GM21526 (cell line): ENCODE data around the gene PTPN3.
"Not testable (repeated sequence)": the region's sequence is repeated elsewhere in the genome, so short reads cannot be mapped to it uniquely, and the experiment has no call there.

Experiments
- ATAC-seq: cut with Tn5 transposase; IDR thresholded peaks from one replicate; pipeline ENCODE4 v1.9.1; 2021; ENCODE audit warnings: moderate library complexity; ENCODE audit not compliant: unreplicated experiment, low FRiP score

The PTPN3 gene, protein sequence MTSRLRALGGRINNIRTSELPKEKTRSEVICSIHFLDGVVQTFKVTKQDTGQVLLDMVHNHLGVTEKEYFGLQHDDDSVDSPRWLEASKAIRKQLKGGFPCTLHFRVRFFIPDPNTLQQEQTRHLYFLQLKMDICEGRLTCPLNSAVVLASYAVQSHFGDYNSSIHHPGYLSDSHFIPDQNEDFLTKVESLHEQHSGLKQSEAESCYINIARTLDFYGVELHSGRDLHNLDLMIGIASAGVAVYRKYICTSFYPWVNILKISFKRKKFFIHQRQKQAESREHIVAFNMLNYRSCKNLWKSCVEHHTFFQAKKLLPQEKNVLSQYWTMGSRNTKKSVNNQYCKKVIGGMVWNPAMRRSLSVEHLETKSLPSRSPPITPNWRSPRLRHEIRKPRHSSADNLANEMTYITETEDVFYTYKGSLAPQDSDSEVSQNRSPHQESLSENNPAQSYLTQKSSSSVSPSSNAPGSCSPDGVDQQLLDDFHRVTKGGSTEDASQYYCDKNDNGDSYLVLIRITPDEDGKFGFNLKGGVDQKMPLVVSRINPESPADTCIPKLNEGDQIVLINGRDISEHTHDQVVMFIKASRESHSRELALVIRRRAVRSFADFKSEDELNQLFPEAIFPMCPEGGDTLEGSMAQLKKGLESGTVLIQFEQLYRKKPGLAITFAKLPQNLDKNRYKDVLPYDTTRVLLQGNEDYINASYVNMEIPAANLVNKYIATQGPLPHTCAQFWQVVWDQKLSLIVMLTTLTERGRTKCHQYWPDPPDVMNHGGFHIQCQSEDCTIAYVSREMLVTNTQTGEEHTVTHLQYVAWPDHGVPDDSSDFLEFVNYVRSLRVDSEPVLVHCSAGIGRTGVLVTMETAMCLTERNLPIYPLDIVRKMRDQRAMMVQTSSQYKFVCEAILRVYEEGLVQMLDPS

DNA sequence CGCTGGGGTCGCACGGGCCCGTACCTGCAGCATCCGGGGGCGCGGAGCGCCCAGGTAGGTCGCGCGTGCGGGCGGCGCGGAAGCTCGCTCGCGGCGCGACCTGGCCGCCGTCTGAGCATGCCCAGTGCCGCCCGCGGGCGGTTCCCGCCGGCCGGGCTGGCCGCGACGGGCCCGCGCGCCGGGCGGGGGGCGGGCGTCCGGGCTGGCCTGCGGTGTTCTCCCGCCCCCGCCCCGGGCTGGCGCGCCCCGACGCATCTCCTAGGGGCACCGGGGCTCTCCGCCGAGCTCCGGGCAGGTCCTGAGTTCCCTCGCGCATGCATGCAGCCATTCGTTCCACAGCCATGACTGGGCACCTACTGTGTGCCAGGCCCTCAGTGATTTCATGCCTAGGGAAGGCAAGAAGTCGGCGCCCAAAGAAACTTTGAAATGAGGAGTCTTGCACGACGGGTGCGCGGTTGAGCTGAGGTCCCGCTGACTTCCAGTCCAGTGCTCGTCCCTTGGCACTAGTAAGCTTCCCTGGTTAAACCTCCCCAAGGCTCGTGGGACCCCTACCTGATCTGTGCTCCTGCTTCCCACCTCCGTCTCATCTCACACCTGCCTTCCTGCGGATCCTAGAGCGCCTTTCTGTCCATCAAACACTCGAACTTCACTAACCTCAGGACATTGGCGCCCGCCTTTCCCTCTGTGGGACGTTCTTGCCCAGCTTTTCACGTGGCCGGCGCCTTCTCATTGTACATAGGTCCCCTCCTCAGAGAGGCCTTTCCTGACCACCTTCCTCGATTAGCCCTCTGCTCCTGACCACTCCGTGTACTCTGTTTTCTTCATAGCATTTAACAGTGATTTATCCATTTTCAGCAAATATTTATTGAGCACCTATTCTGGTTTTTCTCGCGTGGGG is at the start of gene PTPN3:
PTPN3 (minus strand) TSS at position 113 of the 898 bp plus-strand sequence. CDS start 34,873 bp downstream, outside the sequence.
- no peak for ATAC-seq

GRCh38 chr9:109544954-109545353 is 46.8 kb upstream of the PTPN3 start:
- not testable (repeated sequence) for ATAC-seq

- ATAC-seq = no peak
These were observed 44.8 kb upstream of the PTPN3 start for GRCh38 chr9:109542922-109543321.

DNA sequence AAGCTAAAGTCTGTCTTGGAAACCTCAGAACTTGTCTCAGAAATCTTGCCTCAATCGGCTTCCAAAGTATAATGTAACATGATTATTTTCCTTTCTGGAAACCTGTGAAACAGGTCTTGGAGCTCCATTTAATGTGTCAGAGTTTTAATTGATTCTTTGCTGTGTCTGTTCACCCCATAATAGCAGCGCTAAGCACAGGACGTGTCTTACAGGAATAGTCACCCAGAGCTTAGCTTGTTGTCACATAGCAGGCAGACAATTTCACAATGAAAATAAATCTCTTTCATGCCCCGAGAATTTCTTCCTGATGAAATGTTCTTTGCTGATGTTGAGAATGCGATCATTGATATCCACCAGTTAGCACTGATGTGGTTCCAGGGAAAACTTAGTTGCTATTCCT is 40.2 kb upstream of the PTPN3 start:
- no peak for ATAC-seq

DNA sequence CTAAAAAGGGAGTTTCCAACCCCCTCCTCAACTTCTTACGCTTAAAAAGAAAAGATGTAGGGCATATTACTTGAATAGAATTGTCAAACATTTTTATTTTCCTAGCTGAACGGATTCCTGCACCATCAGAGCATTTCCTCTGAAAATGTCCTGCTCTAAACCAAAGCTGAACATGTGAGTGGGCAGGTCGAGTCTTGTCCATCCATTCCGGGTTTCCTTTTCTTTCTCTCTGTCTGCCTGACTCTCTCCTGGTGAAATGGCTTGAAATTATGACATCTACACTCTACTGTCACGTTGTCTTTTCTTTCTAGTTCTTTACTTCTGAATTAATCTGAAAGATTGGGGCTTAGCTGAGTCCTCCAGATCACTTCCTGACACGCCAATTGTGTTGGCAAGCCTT is 39.2 kb upstream of the PTPN3 start:
- no peak for ATAC-seq

DNA sequence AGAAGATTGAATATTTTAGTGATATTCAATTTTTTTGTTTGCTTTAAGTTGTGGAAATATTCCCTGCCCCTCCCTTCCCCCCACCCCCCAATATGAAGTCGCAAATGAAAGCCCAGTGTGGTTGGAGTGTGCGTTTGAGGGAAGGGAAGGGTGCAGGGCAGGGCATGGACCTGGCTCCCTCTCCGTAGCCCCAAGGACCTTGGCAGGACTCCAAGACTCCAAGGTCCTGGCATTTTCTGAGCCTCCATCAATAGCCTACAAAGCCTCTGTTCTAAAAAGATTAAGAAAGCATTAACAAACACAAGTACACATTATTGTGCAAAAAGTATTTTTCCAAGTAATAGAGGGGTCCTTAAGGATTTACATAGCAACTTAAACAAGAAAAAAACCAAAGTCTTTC is 38.8 kb upstream of the PTPN3 start:
- ATAC-seq = no peak

DNA sequence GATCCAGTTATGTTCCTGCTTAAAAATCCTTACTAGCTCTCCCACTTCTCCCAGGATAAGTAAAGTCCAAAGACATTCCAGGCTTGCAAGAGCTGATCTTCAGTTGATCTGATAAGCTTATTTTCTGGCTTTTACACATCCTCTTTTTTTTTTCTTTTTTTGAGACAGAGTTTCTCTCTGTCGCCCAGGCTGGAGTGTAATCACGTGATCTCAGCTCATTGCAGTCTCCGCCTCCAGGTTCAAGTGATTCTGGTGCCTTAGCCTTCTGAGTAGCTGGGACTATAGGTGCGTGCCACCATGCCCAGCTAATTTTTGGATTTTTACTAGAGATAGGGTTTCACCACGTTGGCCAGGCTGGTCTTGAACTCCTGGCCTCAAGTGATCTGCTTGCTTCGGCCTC is 37.3 kb upstream of the PTPN3 start:
- ATAC-seq = no peak

- no peak for ATAC-seq
These were observed 36.0 kb upstream of the PTPN3 start for GRCh38 chr9:109534151-109534550.

DNA sequence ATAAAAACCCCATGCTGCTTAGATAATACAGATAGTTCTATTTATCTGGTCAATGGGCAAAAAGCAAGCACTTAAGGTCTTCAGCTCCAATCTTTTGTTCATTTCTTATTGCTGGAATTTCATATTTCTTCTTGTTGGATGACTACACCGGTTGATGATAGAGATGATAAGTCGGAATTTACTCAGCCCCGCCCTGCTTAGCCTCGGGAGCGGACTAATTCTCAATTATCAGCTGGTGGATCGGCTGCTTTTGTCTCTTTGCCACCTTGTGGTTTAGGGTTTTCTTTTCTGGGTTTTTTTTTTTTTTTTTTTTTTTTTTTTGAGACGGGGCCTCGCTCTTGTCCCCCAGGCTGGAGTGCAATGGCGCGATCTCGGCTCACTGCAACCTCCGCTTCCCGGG is 34.5 kb upstream of the PTPN3 start:
- ATAC-seq = not testable (repeated sequence)

GRCh38 chr9:109522106-109522505 is 24.0 kb upstream of the PTPN3 start:
- ATAC-seq = no peak

DNA sequence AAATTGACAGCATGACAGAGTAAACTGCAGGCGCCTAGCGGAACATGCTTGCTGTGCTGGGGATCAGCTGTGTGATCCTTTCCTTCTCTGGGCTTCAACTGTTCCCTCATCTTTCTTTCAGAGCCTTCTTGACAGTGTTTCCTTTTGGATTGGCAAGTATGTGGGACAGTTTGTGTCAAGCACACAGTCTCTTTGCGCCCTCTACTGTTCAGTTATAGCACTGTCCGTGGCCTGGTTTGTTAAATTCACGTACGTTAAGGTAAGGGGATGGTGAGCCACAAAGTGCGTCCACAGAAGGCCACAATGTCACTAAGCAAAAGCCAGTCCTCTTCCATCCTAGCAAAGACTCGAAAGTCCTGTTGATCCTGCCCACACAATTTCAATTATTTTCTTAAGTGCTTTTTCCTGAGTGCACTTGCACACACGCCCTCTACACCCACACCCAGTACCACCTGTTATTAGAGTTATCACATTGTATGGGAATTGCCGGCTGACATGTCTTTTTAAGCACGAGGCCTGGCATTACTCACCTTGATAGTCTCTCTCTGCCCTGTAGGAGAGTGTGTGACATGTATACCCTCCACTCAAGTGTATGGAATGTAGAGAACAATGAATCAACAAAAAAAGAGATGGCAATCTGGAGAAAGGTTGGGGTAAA is 22.5 kb upstream of the PTPN3 start:
- ATAC-seq = peak; percentile 72

GRCh38 chr9:109519366-109519765 is 21.3 kb upstream of the PTPN3 start:
- no peak for ATAC-seq

- no peak for ATAC-seq
These were observed 20.7 kb upstream of the PTPN3 start for GRCh38 chr9:109518621-109519335.

- no peak for ATAC-seq
These were observed 19.8 kb upstream of the PTPN3 start for GRCh38 chr9:109517901-109518377.

GRCh38 chr9:109513871-109514270 is 15.8 kb upstream of the PTPN3 start:
- no peak for ATAC-seq

DNA sequence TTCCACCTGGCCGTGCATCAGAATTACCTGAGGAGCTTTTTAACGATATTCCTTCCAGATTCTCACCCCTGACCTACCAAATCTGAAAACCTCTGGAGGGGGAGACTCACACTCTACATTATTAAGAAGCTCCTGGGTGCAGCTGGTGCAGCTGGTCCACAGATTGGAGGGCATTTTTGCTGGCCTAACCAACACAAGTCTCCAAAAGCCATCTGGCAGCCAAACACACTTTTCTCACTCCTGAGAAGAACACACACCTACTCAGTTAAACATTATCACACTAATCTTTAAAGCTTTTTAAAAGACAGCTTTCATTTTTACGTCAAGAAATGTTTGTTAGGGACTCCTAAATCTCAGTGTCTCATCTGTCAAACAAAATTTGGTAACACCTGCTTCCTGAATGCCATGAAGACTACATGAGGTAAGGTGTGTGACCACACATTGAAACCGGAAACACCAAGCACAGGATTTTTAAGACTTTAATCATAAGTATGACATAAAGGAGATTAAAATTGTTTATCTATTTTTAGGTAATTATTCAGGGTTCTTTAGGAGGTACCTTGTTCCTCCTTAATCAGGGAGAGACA is 14.2 kb upstream of the PTPN3 start:
- no peak for ATAC-seq

DNA sequence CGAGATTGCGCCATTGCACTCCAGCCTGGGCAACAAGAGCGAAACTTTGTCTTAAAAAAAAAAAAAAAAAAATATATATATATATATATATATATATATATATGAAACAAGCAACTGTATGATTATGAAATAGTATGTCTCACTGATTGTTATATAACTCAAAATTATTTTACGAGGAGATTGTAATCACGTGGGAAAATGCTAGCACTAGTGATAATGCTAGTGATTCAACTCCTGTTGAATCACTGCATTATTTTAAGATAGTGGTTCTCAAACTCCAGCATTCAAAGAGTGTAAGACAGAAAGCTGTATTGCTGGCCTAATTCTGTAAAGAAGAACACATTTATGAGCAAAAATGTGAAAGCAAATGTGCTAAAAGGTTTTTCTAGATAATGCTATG is 12.4 kb upstream of the PTPN3 start:
- no peak for ATAC-seq

DNA sequence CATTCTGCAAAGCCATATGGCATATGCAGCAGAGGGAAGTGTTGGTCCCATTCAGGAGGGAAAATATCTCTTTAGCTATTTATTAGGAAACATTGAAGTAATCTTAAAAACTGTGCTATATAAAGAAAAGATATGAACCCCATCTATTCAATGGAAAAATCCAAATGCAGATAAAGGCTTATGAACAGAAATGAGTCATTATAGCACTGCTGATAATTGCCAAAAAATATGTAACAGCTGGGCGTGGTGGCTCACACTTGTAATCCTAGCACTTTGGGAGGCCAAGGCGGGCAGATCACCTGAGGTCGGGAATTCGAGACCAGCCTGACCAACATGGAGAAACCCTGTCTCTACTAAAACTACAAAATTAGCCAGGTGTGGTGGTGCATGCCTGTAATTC is 11.9 kb upstream of the PTPN3 start:
- not testable (repeated sequence) for ATAC-seq

DNA sequence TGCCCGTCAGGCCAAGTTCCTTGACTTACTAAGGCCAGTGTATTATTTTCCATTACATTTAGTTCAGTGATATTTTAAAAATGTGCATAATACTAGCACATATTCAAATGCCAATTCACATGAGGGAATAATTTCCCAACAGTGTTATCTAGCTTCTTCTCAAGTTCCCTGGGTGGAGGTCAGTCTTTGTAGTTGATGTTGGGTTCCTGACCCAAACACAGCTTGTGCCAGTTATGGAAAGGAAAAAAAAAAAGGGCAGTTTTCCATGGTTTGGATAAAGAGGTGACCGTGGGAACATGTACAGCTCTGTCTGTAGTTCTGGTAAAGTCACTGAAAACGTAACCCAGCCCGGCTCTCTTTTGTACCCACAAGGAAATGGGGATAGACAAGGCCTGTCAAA is 11.5 kb upstream of the PTPN3 start:
- no peak for ATAC-seq
